Keratinocyte (primary cell): Measurements from ENCODE around the gene WRNIP1. TPM values are rescaled to one million over a fixed set of nuclear protein-coding genes. Genes with fewer than 3 reads are reported as not detected.

Experiments used
- DNase-seq: peaks from one replicate; pipeline ENCODE4 v3.0.0-alpha.2; 2011; ENCODE audit warnings: low read depth, missing footprints, low spot score
- FAIRE-seq: peaks from 2 replicates; lab custom pipeline; 2011; peaks lifted over from hg19 to GRCh38; lab: Jason Lieb, UNC
- H2AFZ ChIP-seq: 2 replicates; pipeline ENCODE4 v1.6.0; 2012; ENCODE audit warnings: low read length, control low read depth, inconsistent platforms; ENCODE audit not compliant: control insufficient read depth
- H3K27ac ChIP-seq: 2 replicates; pipeline ENCODE4 v1.5.1; 2011; ENCODE audit warnings: low read length; ENCODE audit not compliant: control insufficient read depth, insufficient read depth
- H3K27me3 ChIP-seq: 3 replicates; pipeline ENCODE4 v1.6.0; 2011; ENCODE audit warnings: low read length; ENCODE audit not compliant: control insufficient read depth, insufficient read depth; ENCODE audit errors: extremely low read depth
- H3K36me3 ChIP-seq, 2 experiments: 2 replicates in 1 of 2; 3 replicates in 1 of 2; pipeline ENCODE4 v1.5.1; 2011; ENCODE audit warnings: low read length in 2 of 2, mild to moderate bottlenecking in 1 of 2; ENCODE audit not compliant: control insufficient read depth in 2 of 2, insufficient read depth in 2 of 2; ENCODE audit errors: extremely low read depth in 1 of 2
- H3K4me1 ChIP-seq: 3 replicates; pipeline ENCODE4 v1.5.1; 2011; ENCODE audit warnings: low read length; ENCODE audit not compliant: control insufficient read depth, insufficient read depth; ENCODE audit errors: extremely low read depth
- H3K4me2 ChIP-seq: 3 replicates; pipeline ENCODE4 v1.6.0; 2011; ENCODE audit warnings: low read depth, low read length; ENCODE audit not compliant: control insufficient read depth, insufficient read depth; ENCODE audit errors: extremely low read depth
- H3K4me3 ChIP-seq, 3 experiments: fragments of 200-600 bp in 1 of 3; sonication (generic) in 1 of 3; 2 replicates in 2 of 3; 3 replicates in 1 of 3; pipeline ENCODE4 v1.5.1; 2011 to 2016; ENCODE audit warnings: low read length in 3 of 3, mild to moderate bottlenecking in 3 of 3, control low read depth in 2 of 3, inconsistent platforms in 1 of 3, low read depth in 1 of 3, mixed read lengths in 1 of 3, mixed run types in 1 of 3, moderate library complexity in 1 of 3; ENCODE audit not compliant: control insufficient read depth in 2 of 3, insufficient read depth in 2 of 3; ENCODE audit errors: extremely low read depth in 1 of 3
- H3K79me2 ChIP-seq: 2 replicates; pipeline ENCODE4 v1.6.0; 2012; ENCODE audit warnings: low read length; ENCODE audit not compliant: control insufficient read depth, insufficient read depth
- H3K9ac ChIP-seq: 3 replicates; pipeline ENCODE4 v1.6.0; 2011; ENCODE audit warnings: low read length; ENCODE audit not compliant: control insufficient read depth, insufficient read depth; ENCODE audit errors: extremely low read depth
- H3K9me1 ChIP-seq: 3 replicates; pipeline ENCODE4 v1.6.0; 2011; ENCODE audit warnings: low read length; ENCODE audit not compliant: control insufficient read depth, insufficient read depth; ENCODE audit errors: extremely low read depth
- H3K9me3 ChIP-seq: 2 replicates; pipeline ENCODE4 v1.5.1; 2012; ENCODE audit warnings: low read depth, low read length; ENCODE audit not compliant: control insufficient read depth
- H4K20me1 ChIP-seq: 3 replicates; pipeline ENCODE4 v1.6.0; 2011; ENCODE audit warnings: low read length; ENCODE audit not compliant: control insufficient read depth, insufficient read depth; ENCODE audit errors: extremely low read depth
- EZH2 ChIP-seq: IDR thresholded peaks from one replicate; pipeline ENCODE4 v1.6.1; 2012; ENCODE audit warnings: inconsistent platforms, mild to moderate bottlenecking, low read length, moderate library complexity
- dilution Hi-C: fragments of 300-500 bp; cut with MboI; formaldehyde crosslinking; loops from one replicate; pipeline ENCODE4 v1.7.0; 2020; ENCODE audit warnings: low sequenced_read_pairs; ENCODE audit not compliant: extremely low pct_ligation_motif_present
- polyA plus RNA-seq, 5 experiments: library from polyadenylated mRNA; depleted of rRNA in 3 of 5; stranded (reverse) in 3 of 5; stranded (forward) in 1 of 5; unstranded in 1 of 5; fragments of >200 nt; gene quantifications; 1 replicate in 1 of 5; 2 replicates in 3 of 5; 3 replicates in 1 of 5; pipeline versions ENCODE4 v1.2.1 to v1.2.3, GENCODE V29; 2011 to 2012; ENCODE audit warnings: missing spikeins in 2 of 5, low read depth in 1 of 5, low replicate concordance in 1 of 5
- TF ChIP-seq, protein P1 (sequence below), 3 experiments: IDR thresholded peaks in 1 of 3; conservative IDR thresholded peaks in 1 of 3; optimal IDR thresholded peaks in 1 of 3; 2 replicates in 2 of 3; 3 replicates in 1 of 3; pipeline versions ENCODE3 to v1.5.1; 2011; ENCODE audit warnings: low read length in 3 of 3, mild to moderate bottlenecking in 3 of 3, moderate library complexity in 2 of 3, control low read depth in 1 of 3, inconsistent platforms in 1 of 3; ENCODE audit not compliant: insufficient read depth in 2 of 3; ENCODE audit errors: extremely low read depth in 1 of 3

Gene WRNIP1
- polyA plus RNA-seq, 1 donor (not counting 4 experiments of a cell fraction or from before 2014, with no cell fraction given), result 52.3 TPM

DNA sequence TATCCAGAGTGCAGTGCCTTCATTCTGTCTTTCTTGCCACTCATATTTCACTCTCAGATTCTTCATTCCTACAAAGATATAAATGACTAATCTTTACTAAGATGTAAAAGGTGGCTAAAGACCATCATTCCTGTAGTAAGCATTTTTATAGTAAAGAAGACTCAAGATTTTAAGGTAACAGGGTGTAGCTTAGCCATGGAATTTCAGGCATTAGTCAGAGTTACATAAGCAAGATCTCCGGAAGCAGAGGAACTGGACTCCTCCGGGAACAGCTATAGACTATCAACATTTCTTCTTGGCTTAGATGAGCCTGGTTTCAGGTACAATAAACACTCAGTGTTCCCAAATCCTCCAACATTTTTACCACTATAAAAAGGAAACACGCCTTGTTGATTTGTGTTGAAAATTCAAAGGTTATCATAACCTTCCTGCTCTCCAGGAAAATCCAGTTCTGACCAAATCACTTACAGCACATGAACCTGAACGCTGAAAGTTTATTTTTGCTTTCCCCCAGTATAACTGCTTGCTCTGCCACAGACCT lies 52.8 kb downstream of the WRNIP1 start:
- H3K27ac ChIP-seq, result peak overlapping the region; percentile 98
- DNase-seq, result peak; percentile 77
- peak overlapping the region; percentile 42 for H2AFZ ChIP-seq
- peak; percentile 87 for FAIRE-seq
- H3K9me3 ChIP-seq, result peaks cover 3% of the 10 kb centered on the region
- dilution Hi-C loops, result no loop called here
- no peaks in the 10 kb centered on the region for H3K9me1 ChIP-seq
- no peaks in the 10 kb centered on the region for H4K20me1 ChIP-seq
- no peaks in the 10 kb centered on the region for H3K79me2 ChIP-seq
- H3K4me3 ChIP-seq, result peak overlapping the region in 1 of 3 experiments; percentile 6
- H3K4me1 ChIP-seq, result peaks cover 23% of the 10 kb centered on the region
- no peaks in the 10 kb centered on the region for H3K27me3 ChIP-seq
- peak overlapping the region; percentile 74 for H3K4me2 ChIP-seq
- no peaks in the 10 kb centered on the region for H3K36me3 ChIP-seq
- no peak for TF ChIP-seq EZH2
- TF ChIP-seq, protein P1, sequence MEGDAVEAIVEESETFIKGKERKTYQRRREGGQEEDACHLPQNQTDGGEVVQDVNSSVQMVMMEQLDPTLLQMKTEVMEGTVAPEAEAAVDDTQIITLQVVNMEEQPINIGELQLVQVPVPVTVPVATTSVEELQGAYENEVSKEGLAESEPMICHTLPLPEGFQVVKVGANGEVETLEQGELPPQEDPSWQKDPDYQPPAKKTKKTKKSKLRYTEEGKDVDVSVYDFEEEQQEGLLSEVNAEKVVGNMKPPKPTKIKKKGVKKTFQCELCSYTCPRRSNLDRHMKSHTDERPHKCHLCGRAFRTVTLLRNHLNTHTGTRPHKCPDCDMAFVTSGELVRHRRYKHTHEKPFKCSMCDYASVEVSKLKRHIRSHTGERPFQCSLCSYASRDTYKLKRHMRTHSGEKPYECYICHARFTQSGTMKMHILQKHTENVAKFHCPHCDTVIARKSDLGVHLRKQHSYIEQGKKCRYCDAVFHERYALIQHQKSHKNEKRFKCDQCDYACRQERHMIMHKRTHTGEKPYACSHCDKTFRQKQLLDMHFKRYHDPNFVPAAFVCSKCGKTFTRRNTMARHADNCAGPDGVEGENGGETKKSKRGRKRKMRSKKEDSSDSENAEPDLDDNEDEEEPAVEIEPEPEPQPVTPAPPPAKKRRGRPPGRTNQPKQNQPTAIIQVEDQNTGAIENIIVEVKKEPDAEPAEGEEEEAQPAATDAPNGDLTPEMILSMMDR (optimal IDR thresholded peaks at IDR 0.05 in 1 of 3, IDR thresholded peaks at IDR 0.05 in 1 of 3, conservative IDR thresholded peaks at IDR 0.05 in 1 of 3; ENCODE audit: extremely low read depth in 1 of 3, insufficient read depth in 2 of 3, low read length in 3 of 3), result no peak
- H3K9ac ChIP-seq, result peak overlapping the region; percentile 61

DNA sequence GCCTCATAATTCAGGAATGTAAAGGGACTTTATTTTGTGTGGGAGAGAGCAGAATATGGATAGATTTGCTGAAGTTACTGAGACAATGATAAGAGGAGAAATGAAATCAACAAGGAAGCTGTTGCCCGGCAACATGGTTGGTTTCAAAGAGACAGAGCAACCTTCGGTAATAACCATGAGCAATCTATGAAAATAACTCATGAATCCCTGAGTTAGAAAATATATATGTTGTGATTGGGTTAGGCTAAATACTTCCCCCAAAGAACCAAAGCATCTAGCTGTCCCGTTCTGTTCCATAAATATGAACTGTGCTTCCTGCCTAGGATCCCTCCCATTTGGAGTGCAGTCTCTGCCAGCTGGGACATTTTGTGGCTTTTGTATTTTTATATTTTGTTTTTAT lies 53.4 kb downstream of the WRNIP1 start:
- peaks cover 28% of the 10 kb centered on the region for H3K4me1 ChIP-seq
- no peaks in the 10 kb centered on the region for H4K20me1 ChIP-seq
- H3K27me3 ChIP-seq, result no peaks in the 10 kb centered on the region
- FAIRE-seq (no peak), DNase-seq (no peak)
- H3K27ac ChIP-seq, result peak overlapping the region; percentile 98
- TF ChIP-seq, protein P1 (optimal IDR thresholded peaks at IDR 0.05 in 1 of 3, IDR thresholded peaks at IDR 0.05 in 1 of 3, conservative IDR thresholded peaks at IDR 0.05 in 1 of 3; ENCODE audit: extremely low read depth in 1 of 3, insufficient read depth in 2 of 3, low read length in 3 of 3), result no peak
- TF ChIP-seq EZH2, result no peak
- dilution Hi-C loops, result no loop called here
- H3K9ac ChIP-seq, result peak overlapping the region; percentile 61
- H3K9me1 ChIP-seq, result no peaks in the 10 kb centered on the region
- no peak overlapping the region for H3K4me3 ChIP-seq
- no peaks in the 10 kb centered on the region for H3K36me3 ChIP-seq
- peak overlapping the region; percentile 74 for H3K4me2 ChIP-seq
- no peaks in the 10 kb centered on the region for H3K79me2 ChIP-seq
- H3K9me3 ChIP-seq, result peaks cover 3% of the 10 kb centered on the region
- peak overlapping the region; percentile 46 for H2AFZ ChIP-seq
